Dedifferentiated amniotic fluid mesenchymal stem cell (primary cell): Measurements from ENCODE around the gene KCNAB3.

Experiments
- DNase-seq: peaks from one replicate; pipeline ENCODE4 v3.0.0-alpha.2; 2016; ENCODE audit errors: extremely low spot score

The KCNAB3 gene

GRCh38 chr17:7903154-7904103 lies 26.2 kb downstream of the KCNAB3 start:
- DNase-seq = no peak

- no peak for DNase-seq
Measured at GRCh38 chr17:7897773-7898172, 31.9 kb downstream of the KCNAB3 start.

GRCh38 chr17:7897090-7897489 lies 32.6 kb downstream of the KCNAB3 start:
- no peak for DNase-seq

DNA sequence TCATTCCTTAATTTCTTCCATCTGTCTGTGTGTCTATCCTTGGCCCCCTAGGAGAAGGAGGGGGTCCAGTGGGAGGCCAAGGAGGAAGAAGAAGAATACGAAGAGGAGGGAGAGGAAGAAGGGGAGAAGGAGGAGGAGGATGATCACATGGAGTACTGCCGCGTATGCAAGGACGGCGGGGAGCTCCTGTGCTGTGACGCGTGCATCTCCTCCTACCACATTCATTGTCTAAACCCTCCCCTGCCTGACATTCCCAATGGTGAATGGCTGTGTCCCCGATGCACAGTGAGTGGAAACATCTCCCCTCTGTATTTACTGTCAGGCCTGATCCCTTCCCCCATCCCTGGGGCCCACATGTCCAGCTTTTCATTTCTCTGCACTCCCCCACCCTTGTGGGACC lies 34.8 kb downstream of the KCNAB3 start:
- no peak for DNase-seq

GRCh38 chr17:7894226-7894625 lies 35.4 kb downstream of the KCNAB3 start:
- no peak for DNase-seq

- DNase-seq = no peak
Measured at GRCh38 chr17:7893187-7893880, 36.3 kb downstream of the KCNAB3 start.

GRCh38 chr17:7889166-7889955 lies 40.3 kb downstream of the KCNAB3 start:
- peak; percentile 77 for DNase-seq

DNA sequence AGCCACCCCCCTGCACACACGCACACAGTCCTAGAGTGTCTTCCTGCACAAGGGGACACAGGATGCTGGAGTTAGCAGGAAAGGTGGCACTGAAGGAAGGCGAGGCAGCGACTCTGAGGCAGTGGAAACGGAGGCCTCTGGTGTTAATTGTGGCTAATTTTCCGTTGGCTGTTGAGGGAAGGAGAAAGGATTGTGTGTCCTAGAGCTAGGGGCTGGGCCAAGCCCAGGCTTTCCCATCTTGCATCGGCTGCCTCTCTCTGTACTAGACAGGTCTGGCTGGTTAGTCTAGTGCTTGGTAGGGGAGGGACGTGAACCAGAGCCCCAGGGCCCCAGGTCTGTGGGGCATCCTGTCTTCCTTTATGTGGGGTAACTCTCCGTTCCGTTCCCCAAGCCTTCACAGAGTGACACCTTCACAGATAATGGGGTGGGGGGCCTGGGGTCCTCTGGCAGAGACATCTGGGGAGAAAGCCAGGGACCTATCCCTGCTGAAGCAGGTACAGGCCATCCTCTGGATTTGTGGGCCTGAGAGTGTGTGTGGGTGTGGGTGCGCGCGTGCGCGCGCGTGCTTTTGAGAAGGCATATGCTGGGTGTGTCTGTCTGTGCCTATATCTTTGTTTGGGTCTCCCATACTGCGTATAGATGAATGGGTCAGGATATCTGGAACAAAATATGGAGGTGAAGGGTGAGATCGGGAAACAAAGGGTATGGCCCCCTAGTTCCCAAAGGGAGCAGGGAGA lies 41.3 kb downstream of the KCNAB3 start, which contains the start of gene CHD3:
CHD3 (plus strand) TSS at position 606 of the 737 bp plus-strand sequence. CDS start 212 bp downstream, outside the sequence.
- no peak for DNase-seq

DNA sequence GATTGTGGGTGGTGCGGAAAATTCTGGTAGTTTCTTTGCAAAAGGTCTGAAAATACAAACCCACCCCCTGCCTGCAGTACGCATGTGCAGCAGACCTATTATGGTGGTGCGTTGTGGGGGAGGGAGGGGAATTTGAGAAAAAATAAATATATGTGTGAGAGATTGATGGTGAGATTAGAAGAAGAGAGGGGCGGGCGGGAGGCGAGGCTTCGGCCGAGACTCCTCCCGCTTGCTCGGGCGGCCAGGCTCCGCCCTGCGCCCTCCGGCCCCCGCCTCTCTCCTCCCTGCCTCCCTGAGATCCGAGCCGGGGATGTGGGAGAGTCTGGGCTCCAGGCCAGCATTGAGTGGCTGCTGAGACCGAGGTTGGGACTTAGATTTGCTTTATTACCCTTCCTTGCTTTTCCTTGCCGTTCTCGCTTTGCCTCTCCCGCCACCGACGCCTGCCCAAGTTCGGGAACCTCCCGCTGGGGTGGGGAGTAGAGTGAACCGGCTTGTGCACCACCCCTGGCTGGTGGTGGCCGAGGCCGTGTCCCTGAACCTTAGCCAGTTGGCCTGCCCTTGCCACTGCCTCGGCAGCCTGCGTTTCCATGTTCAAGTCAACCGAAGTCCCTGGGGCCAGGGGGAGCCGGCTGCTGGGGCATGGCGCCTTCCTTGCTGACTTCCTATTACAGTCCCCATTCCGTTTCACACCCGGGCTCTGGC lies 42.0 kb downstream of the KCNAB3 start:
- DNase-seq = peak; percentile 95

DNA sequence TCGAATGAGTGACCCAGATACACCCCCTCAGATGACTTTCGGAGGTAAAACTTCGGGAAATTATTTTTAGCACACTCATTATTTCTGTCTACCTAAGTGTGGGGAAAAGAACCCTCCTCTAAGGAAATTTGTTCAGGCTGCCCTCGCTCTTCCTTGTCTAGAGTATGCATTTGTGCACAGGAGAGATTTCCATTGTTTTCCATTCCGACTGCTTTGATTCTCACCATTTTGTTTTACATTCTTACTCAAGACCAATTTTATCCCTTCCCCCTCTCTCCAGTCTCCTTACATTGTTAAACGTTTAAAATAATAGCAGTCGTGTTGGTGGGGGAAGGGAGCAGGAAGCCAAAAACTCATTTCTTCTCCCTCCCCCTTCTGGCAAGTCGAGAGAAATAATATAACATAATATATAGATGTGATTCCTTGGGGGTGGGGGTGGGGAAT lies 42.6 kb downstream of the KCNAB3 start:
- DNase-seq = no peak

DNA sequence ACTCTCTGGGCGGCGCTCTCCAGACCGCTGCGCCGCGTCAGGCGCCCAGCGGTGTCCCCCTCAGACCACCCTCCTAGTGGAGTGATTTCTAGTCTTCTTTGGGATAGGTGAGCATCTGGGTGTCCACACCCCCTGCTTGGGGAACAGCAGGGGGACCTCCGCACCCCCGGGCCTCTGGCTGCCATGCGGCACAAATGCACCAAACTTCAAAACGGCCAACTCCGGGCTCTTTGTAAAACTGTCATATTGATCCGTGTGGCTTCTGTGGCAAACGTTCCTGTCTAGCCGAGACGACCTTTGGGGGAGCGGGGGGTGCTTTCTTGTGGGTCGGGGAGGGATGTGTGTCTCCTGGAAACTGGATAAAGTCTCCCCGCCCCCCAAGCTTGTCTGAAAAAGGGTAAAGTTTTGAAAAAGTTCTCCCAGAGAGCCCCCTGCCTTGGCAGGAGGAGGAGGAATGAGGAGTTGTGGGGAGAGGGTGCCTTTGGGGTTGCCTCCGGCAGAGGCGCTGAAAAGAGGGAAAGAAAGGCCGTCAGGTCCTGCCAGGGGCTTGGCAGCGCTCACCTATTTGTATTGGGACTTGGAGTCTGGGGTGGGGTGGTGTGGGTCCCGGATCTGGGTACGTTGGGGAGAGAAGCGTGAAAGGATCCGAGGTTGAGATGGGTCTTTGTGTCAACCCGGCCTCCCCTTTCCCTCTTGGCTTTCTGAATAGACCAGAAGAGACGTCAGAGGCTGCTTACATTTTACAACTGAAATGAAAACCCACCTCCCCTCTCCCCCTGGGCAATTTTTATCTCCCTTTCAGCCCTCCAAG lies 43.2 kb downstream of the KCNAB3 start:
- no peak for DNase-seq

DNA sequence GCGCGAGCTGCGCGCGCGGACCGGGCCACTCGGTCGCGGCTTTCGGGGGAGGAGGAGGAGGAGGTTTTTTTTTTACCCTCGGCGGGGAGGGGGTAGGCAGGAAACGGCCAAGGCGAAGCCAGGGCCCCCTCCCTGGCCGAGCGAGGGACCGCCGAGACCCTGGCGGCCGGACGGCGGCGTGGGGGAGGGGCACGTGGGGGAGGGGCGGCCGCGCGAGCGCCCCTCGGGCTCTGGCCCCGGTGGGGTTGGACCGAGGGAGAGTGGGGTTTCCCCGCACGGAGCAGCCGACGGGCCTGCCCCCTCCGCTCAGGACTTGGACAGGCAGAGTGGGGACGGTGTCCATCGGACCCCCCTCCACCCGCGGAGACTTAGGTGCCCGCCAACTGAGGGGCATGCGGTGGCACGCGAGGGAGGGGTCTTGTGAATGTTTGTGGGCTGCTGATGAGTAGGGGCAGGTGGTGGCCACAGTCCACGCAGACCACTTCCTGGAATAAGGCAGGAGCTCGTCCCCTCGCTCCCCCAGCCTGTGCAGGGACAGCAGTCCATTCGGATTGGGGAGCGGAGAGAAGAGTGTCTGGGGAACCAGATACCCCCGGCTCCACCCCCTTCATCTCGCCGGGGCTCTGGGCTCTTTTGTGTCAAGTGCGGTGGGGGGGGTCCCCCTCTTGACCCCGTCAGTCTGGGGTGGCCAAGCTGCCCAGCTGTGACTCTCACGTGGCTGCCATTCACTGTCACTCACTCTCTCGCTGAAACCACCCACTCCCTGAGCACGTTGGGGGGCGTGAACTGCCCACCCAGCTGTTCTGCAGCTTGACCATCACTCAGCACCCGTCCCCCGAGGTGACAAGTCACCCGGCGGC lies 44.1 kb downstream of the KCNAB3 start:
- no peak for DNase-seq

GRCh38 chr17:7884581-7885366 lies 44.9 kb downstream of the KCNAB3 start:
- no peak for DNase-seq

GRCh38 chr17:7883781-7884386 lies 45.8 kb downstream of the KCNAB3 start:
- no peak for DNase-seq

DNA sequence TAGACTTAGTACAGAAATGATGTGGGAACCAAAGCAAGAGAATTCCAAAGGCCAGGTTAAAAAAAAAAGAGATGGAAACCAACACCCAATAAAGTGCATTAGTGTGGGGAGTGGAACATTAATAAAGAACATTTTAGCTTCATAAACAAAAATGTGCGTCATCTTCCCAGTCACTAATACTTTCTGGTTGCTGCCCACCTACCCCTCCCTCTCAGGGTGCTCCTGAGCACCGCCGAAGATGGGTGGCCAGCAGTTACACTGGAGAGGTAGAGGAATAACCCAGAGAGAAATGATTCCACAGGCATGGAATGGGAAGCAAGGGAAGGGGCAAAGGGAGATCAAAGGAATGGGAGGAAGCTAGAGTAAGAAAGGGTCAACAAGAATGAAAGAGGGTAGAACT lies 47.0 kb downstream of the KCNAB3 start:
- DNase-seq = no peak

- no peak for DNase-seq
Measured at GRCh38 chr17:7882068-7882467, 47.6 kb downstream of the KCNAB3 start.

DNA sequence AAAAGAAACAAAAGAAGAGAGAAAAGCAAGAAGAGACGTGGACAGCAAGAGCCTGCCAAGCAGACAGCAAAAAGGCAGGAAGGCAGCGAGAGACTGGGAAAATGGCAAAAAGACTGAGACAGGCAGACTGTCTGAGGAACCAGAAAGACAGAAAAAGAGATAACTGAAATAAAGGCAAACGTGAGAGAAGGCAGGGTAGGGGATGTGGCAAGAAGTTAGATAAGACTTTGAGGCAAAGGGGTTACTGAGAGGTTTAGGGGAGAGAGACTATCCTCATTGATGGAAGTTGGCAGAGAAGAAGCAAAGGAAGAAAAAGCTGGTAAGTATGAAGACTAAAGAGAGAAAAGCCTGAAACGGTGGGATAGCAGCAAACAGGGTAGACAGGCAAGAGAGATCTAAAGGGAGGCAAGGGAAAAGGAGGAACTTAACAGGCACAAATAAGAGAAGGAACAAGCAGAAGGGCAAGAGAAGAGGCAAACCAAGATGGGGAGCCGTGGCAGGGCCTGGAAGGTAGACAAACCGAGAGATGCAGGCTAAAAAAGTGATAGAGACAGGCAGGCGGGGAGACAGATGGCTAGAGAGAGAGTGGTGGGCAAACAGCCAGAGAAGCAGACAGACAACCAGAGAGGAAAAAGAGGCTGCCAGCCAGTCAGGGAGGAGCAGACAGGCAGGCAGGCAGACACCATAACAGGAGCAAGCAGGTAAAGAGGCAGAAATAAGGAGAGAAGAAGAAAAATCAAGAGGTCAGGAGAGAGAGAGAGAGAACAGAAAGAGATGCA lies 48.2 kb downstream of the KCNAB3 start:
- DNase-seq = no peak
